ENCODE results near the gene KAZN. TPM values are rescaled to one million over a fixed set of nuclear protein-coding genes. Genes with fewer than 3 reads are reported as not detected.

KAZN gene
- total and polyA plus RNA-seq, 2 of the 8 experiments (the other 6 are each of a cell fraction or from before 2014, with no cell fraction given): 3.7 to 11.8 TPM

GRCh38 chr1:14932034-14932638, 333.7 kb downstream of the KAZN start:
- no peak overlapping the region for H2AFZ ChIP-seq (ENCODE audit: low read length)
- no peak overlapping the region for H3K4me2 ChIP-seq (ENCODE audit: insufficient read depth in 1 of 2, low read depth in 2 of 2, low read length in 2 of 2)
- CTCF ChIA-PET (ENCODE audit: partially characterized antibody): interaction anchor here (0.6 to 1.7 kb wide), 3 partner anchors 11 to 106 kb away, joined by 4 to 6 read pairs (median 5); no protein-coding TSS in a partner anchor
- 83% methylated on average over 17 of the region's 18 CpGs; no CpG with 5 or more reads in 1 of the 2 experiments for WGBS, 2 experiments (ENCODE audit: extremely low coverage in 1 of 2, insufficient coverage in 1 of 2, insufficient read length in 1 of 2, insufficient replicate concordance in 2 of 2, low coverage in 1 of 2, low lambda C conversion rate in 2 of 2, missing lambda C conversion rate in 1 of 2)
- no peaks in the 10 kb centered on the region; a peak in 1 of 7 replicates for H3K4me1 ChIP-seq (replicated peaks in 1 of 4; ENCODE audit: control insufficient read depth in 3 of 4, insufficient read depth in 4 of 4, low read length in 3 of 4)
- H2BK20ac ChIP-seq (ENCODE audit: low read length): no peak overlapping the region
- no peak overlapping the region for H3K18ac ChIP-seq (ENCODE audit: extremely low read depth, low read length)
- no peak overlapping the region for H3K27ac ChIP-seq (ENCODE audit: low read depth, low read length)
- H2BK5ac ChIP-seq (ENCODE audit: low read depth, low read length): no peak overlapping the region
- TF ChIP-seq SUZ12 (IDR thresholded peaks at IDR 0.05; ENCODE audit: low read length) (no peak), EP300 (IDR thresholded peaks at IDR 0.05; ENCODE audit: borderline replicate concordance in 1 of 2, low read depth in 2 of 2, low read length in 2 of 2) (no peak), SRF (IDR thresholded peaks at IDR 0.05; ENCODE audit: low read depth, low read length) (no peak), HDAC6 (IDR thresholded peaks at IDR 0.05; ENCODE audit: low read depth, low read length) (no peak)
- DNase-seq (ENCODE audit: low read depth in 1 of 2, low spot score in 2 of 2) (no peak), FAIRE-seq (no peak)
- H3K23ac ChIP-seq (ENCODE audit: insufficient read length): no peak overlapping the region
- H3K79me2 ChIP-seq (ENCODE audit: control insufficient read depth in 1 of 2, insufficient read depth in 2 of 2, low read length in 2 of 2): no peaks in the 10 kb centered on the region
- no peak overlapping the region for H4K5ac ChIP-seq (ENCODE audit: insufficient read length, low read depth, low read length)
- H2BK12ac ChIP-seq (ENCODE audit: low read depth, low read length): no peak overlapping the region
- no peak overlapping the region for H2BK15ac ChIP-seq (ENCODE audit: low read length)
- no peaks in the 10 kb centered on the region for H3K79me1 ChIP-seq (ENCODE audit: low read depth, low read length)
- H4K20me1 ChIP-seq (replicated peaks in 1 of 2; ENCODE audit: control insufficient read depth in 1 of 2, insufficient read depth in 2 of 2, low read length in 2 of 2): peaks cover 6% of the 10 kb centered on the region in 2 experiments
- H2BK120ac ChIP-seq (replicated peaks; ENCODE audit: low read depth, low read length): no peak overlapping the region
- H3K9me3 ChIP-seq (ENCODE audit: insufficient read depth in 2 of 2, low read depth in 1 of 2, low read length in 1 of 2): no peaks in the 10 kb centered on the region
- no peak overlapping the region for H4K91ac ChIP-seq (replicated peaks; ENCODE audit: insufficient read length, low read length)
- POLR2A ChIA-PET (ENCODE audit: partially characterized antibody): no interaction called here
- peaks cover 0 to under 1% (median under 1%) of the 10 kb centered on the region in 4 experiments; a peak in 1 of 7 replicates for H3K27me3 ChIP-seq (replicated peaks in 1 of 4; ENCODE audit: control insufficient read depth in 3 of 4, extremely low read depth in 1 of 4, insufficient read depth in 3 of 4, low read length in 3 of 4)
- no peak overlapping the region for H3K14ac ChIP-seq (ENCODE audit: insufficient read length)
- no peak overlapping the region for H3K4ac ChIP-seq (replicated peaks; ENCODE audit: insufficient read length, low read depth, low read length)
- H3K23me2 ChIP-seq (ENCODE audit: low read depth, low read length): no peaks in the 10 kb centered on the region
- no peak overlapping the region for H4K8ac ChIP-seq (ENCODE audit: extremely low read depth, insufficient read depth, low read length)
- no peak overlapping the region for H3K9ac ChIP-seq (replicated peaks in 1 of 4; ENCODE audit: extremely low read depth in 1 of 4, low read depth in 3 of 4, low read length in 3 of 4)
- no peak overlapping the region for H3K4me3 ChIP-seq (ENCODE audit: extremely low read depth in 1 of 4, insufficient read depth in 2 of 4, low read depth in 3 of 4, low read length in 4 of 4)
- H2AK5ac ChIP-seq (ENCODE audit: low read depth, low read length): no peak overlapping the region
- H3K36me3 ChIP-seq (ENCODE audit: control insufficient read depth in 2 of 4, insufficient read depth in 4 of 4, low read length in 3 of 4): no peaks in the 10 kb centered on the region
- H3K56ac ChIP-seq (replicated peaks; ENCODE audit: insufficient read length, low read depth, low read length): no peak overlapping the region
